Keratinocyte (primary cell): ENCODE data around the gene JHY. TPM values are rescaled to one million over a fixed set of nuclear protein-coding genes. Genes with fewer than 3 reads are reported as not detected.

Source experiments
- DNase-seq: peaks from one replicate; pipeline ENCODE4 v3.0.0-alpha.2; 2011; ENCODE audit warnings: low read depth, missing footprints, low spot score
- FAIRE-seq: peaks from 2 replicates; lab custom pipeline; 2011; peaks lifted over from hg19 to GRCh38; lab: Jason Lieb, UNC
- H2AFZ ChIP-seq: 2 replicates; pipeline ENCODE4 v1.6.0; 2012; ENCODE audit warnings: low read length, control low read depth, inconsistent platforms; ENCODE audit not compliant: control insufficient read depth
- H3K27ac ChIP-seq: 2 replicates; pipeline ENCODE4 v1.5.1; 2011; ENCODE audit warnings: low read length; ENCODE audit not compliant: control insufficient read depth, insufficient read depth
- H3K27me3 ChIP-seq: 3 replicates; pipeline ENCODE4 v1.6.0; 2011; ENCODE audit warnings: low read length; ENCODE audit not compliant: control insufficient read depth, insufficient read depth; ENCODE audit errors: extremely low read depth
- H3K36me3 ChIP-seq, 2 experiments: 2 replicates in 1 of 2; 3 replicates in 1 of 2; pipeline ENCODE4 v1.5.1; 2011; ENCODE audit warnings: low read length in 2 of 2, mild to moderate bottlenecking in 1 of 2; ENCODE audit not compliant: control insufficient read depth in 2 of 2, insufficient read depth in 2 of 2; ENCODE audit errors: extremely low read depth in 1 of 2
- H3K4me1 ChIP-seq: 3 replicates; pipeline ENCODE4 v1.5.1; 2011; ENCODE audit warnings: low read length; ENCODE audit not compliant: control insufficient read depth, insufficient read depth; ENCODE audit errors: extremely low read depth
- H3K4me2 ChIP-seq: 3 replicates; pipeline ENCODE4 v1.6.0; 2011; ENCODE audit warnings: low read depth, low read length; ENCODE audit not compliant: control insufficient read depth, insufficient read depth; ENCODE audit errors: extremely low read depth
- H3K4me3 ChIP-seq, 3 experiments: fragments of 200-600 bp in 1 of 3; sonication (generic) in 1 of 3; 2 replicates in 2 of 3; 3 replicates in 1 of 3; pipeline ENCODE4 v1.5.1; 2011 to 2016; ENCODE audit warnings: low read length in 3 of 3, mild to moderate bottlenecking in 3 of 3, control low read depth in 2 of 3, inconsistent platforms in 1 of 3, low read depth in 1 of 3, mixed read lengths in 1 of 3, mixed run types in 1 of 3, moderate library complexity in 1 of 3; ENCODE audit not compliant: control insufficient read depth in 2 of 3, insufficient read depth in 2 of 3; ENCODE audit errors: extremely low read depth in 1 of 3
- H3K79me2 ChIP-seq: 2 replicates; pipeline ENCODE4 v1.6.0; 2012; ENCODE audit warnings: low read length; ENCODE audit not compliant: control insufficient read depth, insufficient read depth
- H3K9ac ChIP-seq: 3 replicates; pipeline ENCODE4 v1.6.0; 2011; ENCODE audit warnings: low read length; ENCODE audit not compliant: control insufficient read depth, insufficient read depth; ENCODE audit errors: extremely low read depth
- H3K9me1 ChIP-seq: 3 replicates; pipeline ENCODE4 v1.6.0; 2011; ENCODE audit warnings: low read length; ENCODE audit not compliant: control insufficient read depth, insufficient read depth; ENCODE audit errors: extremely low read depth
- H3K9me3 ChIP-seq: 2 replicates; pipeline ENCODE4 v1.5.1; 2012; ENCODE audit warnings: low read depth, low read length; ENCODE audit not compliant: control insufficient read depth
- H4K20me1 ChIP-seq: 3 replicates; pipeline ENCODE4 v1.6.0; 2011; ENCODE audit warnings: low read length; ENCODE audit not compliant: control insufficient read depth, insufficient read depth; ENCODE audit errors: extremely low read depth
- CTCF ChIP-seq, 3 experiments: IDR thresholded peaks in 1 of 3; conservative IDR thresholded peaks in 1 of 3; optimal IDR thresholded peaks in 1 of 3; 2 replicates in 2 of 3; 3 replicates in 1 of 3; pipeline versions ENCODE3 to v1.5.1; 2011; ENCODE audit warnings: low read length in 3 of 3, mild to moderate bottlenecking in 3 of 3, moderate library complexity in 2 of 3, control low read depth in 1 of 3, inconsistent platforms in 1 of 3; ENCODE audit not compliant: insufficient read depth in 2 of 3; ENCODE audit errors: extremely low read depth in 1 of 3
- EZH2 ChIP-seq: IDR thresholded peaks from one replicate; pipeline ENCODE4 v1.6.1; 2012; ENCODE audit warnings: inconsistent platforms, mild to moderate bottlenecking, low read length, moderate library complexity
- dilution Hi-C: fragments of 300-500 bp; cut with MboI; formaldehyde crosslinking; loops from one replicate; pipeline ENCODE4 v1.7.0; 2020; ENCODE audit warnings: low sequenced_read_pairs; ENCODE audit not compliant: extremely low pct_ligation_motif_present
- polyA plus RNA-seq, 5 experiments: library from polyadenylated mRNA; depleted of rRNA in 3 of 5; stranded (reverse) in 3 of 5; stranded (forward) in 1 of 5; unstranded in 1 of 5; fragments of >200 nt; gene quantifications; 1 replicate in 1 of 5; 2 replicates in 3 of 5; 3 replicates in 1 of 5; pipeline versions ENCODE4 v1.2.1 to v1.2.3, GENCODE V29; 2011 to 2012; ENCODE audit warnings: missing spikeins in 2 of 5, low read depth in 1 of 5, low replicate concordance in 1 of 5

The JHY gene
- polyA plus RNA-seq, 1 donor (not counting 4 experiments of a cell fraction or from before 2014, with no cell fraction given): 3.9 TPM

DNA sequence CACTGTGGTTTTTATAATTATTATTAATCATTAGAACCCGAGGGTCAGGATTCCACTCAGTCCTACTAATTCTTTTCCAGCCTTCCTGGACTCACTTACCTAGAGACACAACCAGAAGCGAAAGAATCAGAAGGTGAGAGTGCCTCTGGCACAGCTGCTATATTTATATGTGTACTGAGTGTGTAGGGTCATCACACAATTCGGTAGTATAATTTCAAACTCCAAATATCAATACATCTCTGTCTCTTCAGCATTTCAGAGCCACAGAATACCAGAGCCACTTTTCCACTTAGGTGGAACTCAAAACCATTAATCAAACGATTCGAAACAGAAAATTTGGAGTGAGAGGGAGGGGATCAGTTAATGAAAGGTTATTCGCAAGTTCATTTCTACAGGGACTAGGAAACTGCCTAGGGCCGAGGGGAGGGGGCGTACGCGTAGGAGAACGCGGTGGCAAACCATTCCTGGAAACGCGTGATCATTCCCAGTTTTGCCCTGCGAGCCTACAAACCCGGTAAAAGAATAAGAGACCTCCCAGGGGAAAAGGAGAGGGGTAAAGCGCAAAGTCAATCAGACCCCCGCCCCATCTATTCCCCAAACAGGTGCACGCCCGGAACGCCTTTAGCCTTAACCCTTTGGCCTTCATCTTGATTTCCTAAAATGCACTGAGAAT, 93.6 kb downstream of the JHY start:
- Histone ChIP-seq H3K36me3 (no peaks in the 10 kb centered on the region), H3K9me3 (no peaks in the 10 kb centered on the region), H3K79me2 (no peaks in the 10 kb centered on the region), H3K27ac (no peak overlapping the region), H3K27me3 (peaks cover 77% of the 10 kb centered on the region), H3K9ac (no peak overlapping the region), H3K4me1 (no peaks in the 10 kb centered on the region), H3K4me3 (no peak overlapping the region), H3K4me2 (no peak overlapping the region), H3K9me1 (no peaks in the 10 kb centered on the region), H2AFZ (no peak overlapping the region), H4K20me1 (peaks cover 8% of the 10 kb centered on the region)
- no peak for FAIRE-seq
- TF ChIP-seq CTCF (optimal IDR thresholded peaks at IDR 0.05 in 1 of 3, IDR thresholded peaks at IDR 0.05 in 1 of 3, conservative IDR thresholded peaks at IDR 0.05 in 1 of 3; ENCODE audit: extremely low read depth in 1 of 3, insufficient read depth in 2 of 3, low read length in 3 of 3): no peak
- TF ChIP-seq EZH2: no peak
- no peak for DNase-seq
- dilution Hi-C loops: no loop called here

DNA sequence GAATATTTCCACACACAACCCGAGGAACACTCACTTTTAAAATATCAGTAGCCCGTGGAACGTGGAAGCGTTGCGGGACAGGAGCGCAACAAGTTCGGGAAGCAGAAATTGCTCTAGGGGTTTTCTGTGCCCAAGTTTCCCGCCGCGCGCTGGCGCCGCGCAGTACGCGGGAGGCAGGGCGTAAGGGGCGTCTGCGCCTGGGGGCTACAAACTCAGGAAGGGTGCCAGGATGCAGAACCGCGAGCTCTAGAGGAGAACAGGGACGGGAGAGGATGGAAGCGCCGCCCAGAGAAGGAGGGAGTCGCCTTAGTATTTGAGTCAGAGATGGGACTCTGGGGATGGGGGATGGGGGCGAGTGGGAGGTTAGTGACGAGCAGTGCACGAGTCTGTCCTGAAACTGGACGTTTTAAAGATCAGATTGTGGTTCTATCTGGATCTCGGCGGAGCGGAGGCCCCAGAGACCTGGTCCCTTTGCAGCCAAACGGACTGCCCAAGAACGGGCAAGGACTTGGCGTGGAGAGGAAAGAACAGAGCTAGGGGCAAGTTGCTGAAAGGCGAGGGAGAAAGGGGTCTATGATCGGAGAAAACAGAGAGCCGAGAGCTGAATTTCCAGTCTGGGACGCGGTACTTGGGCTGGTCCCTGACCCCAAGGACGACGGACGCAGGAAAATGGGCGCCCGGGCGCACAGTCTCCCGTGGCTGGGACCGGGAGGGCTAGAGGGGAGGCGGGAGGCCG, 94.3 kb downstream of the JHY start:
- no peak overlapping the region for H3K4me3 ChIP-seq
- DNase-seq (no peak), FAIRE-seq (no peak)
- H2AFZ ChIP-seq: no peak overlapping the region
- no peak overlapping the region for H3K4me2 ChIP-seq
- no peaks in the 10 kb centered on the region for H3K4me1 ChIP-seq
- no peaks in the 10 kb centered on the region for H3K9me1 ChIP-seq
- H3K79me2 ChIP-seq: no peaks in the 10 kb centered on the region
- no peaks in the 10 kb centered on the region for H3K9me3 ChIP-seq
- H3K27ac ChIP-seq: no peak overlapping the region
- dilution Hi-C loops: no loop called here
- H3K9ac ChIP-seq: no peak overlapping the region
- no peaks in the 10 kb centered on the region for H3K36me3 ChIP-seq
- H4K20me1 ChIP-seq: peaks cover 8% of the 10 kb centered on the region
- H3K27me3 ChIP-seq: peaks cover 82% of the 10 kb centered on the region
- TF ChIP-seq EZH2 (peak; percentile 65), CTCF (optimal IDR thresholded peaks at IDR 0.05 in 1 of 3, IDR thresholded peaks at IDR 0.05 in 1 of 3, conservative IDR thresholded peaks at IDR 0.05 in 1 of 3; ENCODE audit: extremely low read depth in 1 of 3, insufficient read depth in 2 of 3, low read length in 3 of 3) (no peak)
